Skin of body (tissue), 3 donors: Measurements from ENCODE around the gene SHMT1. TPM values are rescaled to one million over a fixed set of nuclear protein-coding genes. Genes with fewer than 3 reads are reported as not detected.

Experiments used
- DNase-seq: peaks from one replicate; lab custom pipeline; 2025; lab: John Stamatoyannopoulos, UW
- small RNA-seq: library from RNA; depleted of rRNA; stranded (forward); fragments of <200 nt; gene quantifications from one replicate; pipeline ENCODE3, GENCODE V24; 2014; ENCODE audit warnings: low replicate concordance
- total RNA-seq: library from RNA; depleted of rRNA; stranded (reverse); fragments of >200 nt; gene quantifications from one replicate; pipeline ENCODE4 v1.2.3, GENCODE V29; 2014

The SHMT1 gene
- total RNA-seq, 1 donor from 2014 or later, result 22.8 TPM

DNA sequence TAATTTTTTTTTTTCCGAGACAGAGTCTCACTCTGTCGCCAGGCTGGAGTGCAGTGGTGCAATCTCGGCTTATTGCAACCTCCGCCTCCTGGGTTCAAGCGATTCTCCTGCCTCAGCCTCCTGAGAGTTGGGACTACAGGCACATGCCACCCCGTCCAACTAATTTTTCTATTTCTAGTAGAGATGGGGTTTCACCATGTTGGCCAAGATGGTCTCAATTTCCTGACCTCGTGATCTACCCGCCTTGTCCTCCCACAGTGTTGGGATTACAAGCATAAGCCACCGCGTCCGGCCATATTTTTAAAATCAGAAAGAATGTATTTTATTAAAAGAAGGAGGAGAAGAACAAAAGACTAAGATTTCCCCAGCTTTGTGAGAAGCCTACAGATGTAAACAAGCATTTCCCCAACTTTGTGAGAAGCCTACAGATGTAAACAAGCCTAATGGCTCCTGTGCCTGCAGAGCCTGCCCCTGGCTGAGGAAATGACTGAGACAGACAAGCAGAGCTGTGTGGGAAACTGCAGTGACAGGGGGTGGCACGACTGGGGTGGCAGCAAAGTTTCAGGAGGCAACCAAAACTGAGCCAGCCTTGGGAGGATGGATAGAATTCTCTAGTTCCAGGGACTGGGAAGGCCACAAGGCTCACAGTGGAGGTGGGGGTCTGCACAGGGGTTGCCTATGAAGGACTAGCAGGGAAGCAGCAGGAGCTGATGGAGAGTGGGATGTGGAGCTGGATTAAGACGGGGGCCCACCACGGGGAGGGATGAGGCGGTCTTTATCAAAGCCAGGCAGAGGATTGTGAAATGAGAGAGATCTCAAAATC, 71.4 kb downstream of the SHMT1 start:
- DNase-seq, result no peak

DNA sequence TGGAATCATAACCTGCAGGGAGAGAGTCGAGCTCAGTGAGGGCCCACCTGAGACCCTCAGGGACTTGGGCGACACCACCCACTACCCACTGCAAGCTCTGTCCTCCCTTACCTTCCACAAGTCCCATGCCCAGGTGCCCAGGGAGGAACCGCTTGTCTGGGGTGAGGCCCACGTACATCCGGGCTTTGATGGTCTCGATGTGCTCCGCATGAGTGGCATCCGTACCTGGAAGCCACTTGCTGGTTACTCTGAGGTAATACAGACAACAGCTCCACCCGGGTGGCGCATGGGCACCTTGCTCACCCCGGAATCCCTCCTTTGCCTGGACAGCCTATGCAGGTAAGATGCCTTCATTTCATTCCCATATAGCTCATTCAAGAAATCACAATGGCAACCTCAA, 78.1 kb downstream of the SHMT1 start:
- no peak for DNase-seq

DNA sequence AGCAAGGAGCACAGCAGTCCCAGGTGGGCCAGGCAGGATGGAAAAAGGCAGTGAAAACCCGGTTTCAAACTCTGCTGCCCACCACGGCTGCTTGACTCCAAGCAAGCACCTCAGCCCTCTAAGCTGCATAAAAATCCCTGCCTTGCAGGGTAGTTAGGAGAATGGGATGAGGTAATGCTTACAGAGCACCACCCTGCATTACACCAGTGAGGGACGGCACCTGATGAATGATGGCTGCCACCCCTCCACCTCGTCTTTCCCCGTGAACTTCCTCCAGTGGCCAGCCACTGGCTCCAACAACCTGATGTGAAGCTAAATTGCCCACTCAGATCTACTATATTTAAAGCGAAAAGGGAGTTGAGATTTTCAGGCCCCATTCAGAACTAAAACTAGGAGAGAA, 81.6 kb downstream of the SHMT1 start:
- DNase-seq, result no peak

DNA sequence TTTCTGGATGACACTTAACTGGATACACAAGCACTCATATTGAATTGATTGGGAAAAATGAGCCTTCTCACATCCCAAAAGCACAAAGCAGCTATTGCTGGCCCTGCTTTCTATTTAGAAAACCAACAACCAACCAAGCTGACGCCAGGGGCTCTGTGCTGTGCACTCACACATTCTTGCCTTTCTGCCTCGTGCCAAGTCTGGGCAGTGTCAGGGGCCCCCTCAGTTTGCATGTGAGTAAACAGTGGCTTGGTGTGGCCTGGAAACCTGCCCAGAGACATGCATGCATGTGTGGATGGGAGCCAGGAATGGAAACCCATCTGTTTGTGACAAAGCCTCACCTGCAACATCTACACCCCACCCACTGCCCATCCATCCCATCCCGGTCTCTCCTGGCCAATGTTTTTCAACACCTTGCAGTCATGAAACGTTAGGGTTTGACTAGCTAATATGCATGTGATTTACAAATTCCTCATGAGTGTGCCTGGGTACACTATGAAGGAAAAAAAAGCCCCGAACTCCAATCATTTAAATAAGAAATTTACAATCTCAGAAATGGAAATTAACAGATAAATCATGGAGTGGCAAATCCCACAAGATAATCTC, 82.5 kb downstream of the SHMT1 start:
- DNase-seq, result no peak

DNA sequence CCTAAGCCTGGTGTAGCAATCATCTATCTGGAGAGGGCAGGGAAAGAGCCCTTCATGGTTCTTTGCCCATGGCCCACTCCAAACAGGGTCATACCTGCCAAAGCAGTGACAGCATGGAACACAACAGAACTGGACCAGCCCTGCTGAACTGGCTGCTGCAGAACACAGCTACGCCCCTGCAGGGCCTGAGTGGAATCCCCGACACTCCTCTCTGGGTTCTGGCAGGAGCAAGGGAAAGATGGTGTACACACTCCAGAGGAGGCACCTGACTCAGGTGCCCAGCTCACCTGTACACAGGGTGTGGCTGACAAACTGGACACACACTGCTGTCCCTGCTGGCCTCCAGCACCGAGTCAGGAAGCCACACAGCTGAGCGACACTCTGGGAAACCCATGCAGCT, 83.1 kb downstream of the SHMT1 start:
- DNase-seq, result no peak

DNA sequence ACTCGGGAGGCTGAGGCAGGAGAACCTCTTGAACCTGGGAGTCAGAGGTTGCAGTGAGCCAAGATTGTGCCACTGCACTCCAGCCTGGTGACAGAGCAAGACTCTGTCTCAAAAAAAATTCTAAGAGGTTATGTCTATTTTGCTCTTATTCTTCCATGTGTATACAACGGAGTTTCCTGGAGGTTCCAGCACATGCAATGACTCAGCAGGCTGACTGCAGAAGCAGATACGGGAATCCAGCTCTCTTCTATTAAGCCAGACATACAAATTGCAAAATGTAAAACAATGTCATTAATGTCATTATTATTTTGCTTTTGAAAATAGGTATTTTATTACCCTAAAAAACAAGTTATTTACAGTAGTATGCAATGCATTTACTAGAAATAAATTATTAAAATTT, 84.5 kb downstream of the SHMT1 start:
- no peak for DNase-seq

Small RNA genes within 50 kb of the gene (small RNA-seq; reads per million reads assigned to genes)
- gene AL353997.5, result not detected

Other genes with a start within 250 kb of the SHMT1 start
- 48.7 TPM for gene ALKBH5, start 179.7 kb downstream of the SHMT1 start, total RNA-seq
- gene LLGL1, start 137.9 kb downstream of the SHMT1 start, total RNA-seq, result 17.7 TPM
- 86.3 TPM for gene FLII, start 104.8 kb downstream of the SHMT1 start, total RNA-seq
- 9.9 TPM for gene MIEF2, start 102.9 kb downstream of the SHMT1 start, total RNA-seq
- gene TOP3A, start 48.6 kb downstream of the SHMT1 start, total RNA-seq, result 26.2 TPM
- 10.9 TPM for gene SMCR8, start 48.3 kb downstream of the SHMT1 start, total RNA-seq
- 0.49 TPM for gene EVPLL, start 14.2 kb upstream of the SHMT1 start, total RNA-seq
- gene LGALS9C, start 113.2 kb upstream of the SHMT1 start, total RNA-seq, result 2.7 TPM